ENCODE data around the gene CD81.

CD81 gene

GRCh38 chr11:2390725-2391151 is 13.6 kb downstream of the CD81 start:
- peak; percentile 91 for DNase-seq (ENCODE audit: low spot score)

DNA sequence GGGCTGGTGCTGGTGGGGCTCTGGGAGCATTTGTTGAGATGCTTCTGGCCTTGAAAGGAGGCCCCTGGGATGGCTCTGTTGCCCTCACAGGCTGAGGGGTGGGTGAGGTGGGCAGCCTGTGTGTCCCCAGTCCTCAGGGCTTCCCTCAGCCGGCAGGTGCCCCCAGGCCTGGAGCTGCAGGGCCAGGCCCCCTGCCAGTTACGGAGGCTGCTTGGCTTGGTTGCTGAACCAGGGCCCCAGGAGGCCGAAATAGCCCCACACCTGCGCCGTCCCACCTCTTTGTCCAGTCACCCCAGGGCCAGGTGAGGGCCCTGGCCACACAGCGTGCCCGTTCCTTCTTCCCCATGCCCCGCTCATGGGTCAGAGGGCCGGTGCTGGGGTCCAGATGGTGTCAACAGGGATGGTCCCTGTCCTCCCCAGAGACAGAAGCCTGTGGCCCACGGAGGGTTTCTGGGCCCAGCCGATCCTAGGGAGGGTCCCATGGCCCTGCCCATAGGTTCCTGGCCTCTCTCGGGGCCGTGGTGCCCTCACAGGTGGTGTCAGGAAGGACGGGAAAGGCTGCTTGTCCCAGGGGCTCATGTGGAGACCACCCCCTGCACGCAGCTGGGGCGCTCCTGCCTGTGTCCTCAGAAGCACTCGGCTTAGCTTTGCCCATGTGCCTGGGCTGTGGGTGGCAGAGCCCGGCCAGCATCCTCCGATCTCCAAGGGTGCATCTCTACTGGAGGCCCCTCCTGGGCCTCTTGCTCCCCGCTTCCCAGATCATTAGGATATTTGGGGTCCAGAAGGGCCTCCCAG is 14.3 kb downstream of the CD81 start:
- no peak for DNase-seq (ENCODE audit: low spot score)

GRCh38 chr11:2392241-2392959 is 15.3 kb downstream of the CD81 start:
- DNase-seq (ENCODE audit: low spot score), result no peak

DNA sequence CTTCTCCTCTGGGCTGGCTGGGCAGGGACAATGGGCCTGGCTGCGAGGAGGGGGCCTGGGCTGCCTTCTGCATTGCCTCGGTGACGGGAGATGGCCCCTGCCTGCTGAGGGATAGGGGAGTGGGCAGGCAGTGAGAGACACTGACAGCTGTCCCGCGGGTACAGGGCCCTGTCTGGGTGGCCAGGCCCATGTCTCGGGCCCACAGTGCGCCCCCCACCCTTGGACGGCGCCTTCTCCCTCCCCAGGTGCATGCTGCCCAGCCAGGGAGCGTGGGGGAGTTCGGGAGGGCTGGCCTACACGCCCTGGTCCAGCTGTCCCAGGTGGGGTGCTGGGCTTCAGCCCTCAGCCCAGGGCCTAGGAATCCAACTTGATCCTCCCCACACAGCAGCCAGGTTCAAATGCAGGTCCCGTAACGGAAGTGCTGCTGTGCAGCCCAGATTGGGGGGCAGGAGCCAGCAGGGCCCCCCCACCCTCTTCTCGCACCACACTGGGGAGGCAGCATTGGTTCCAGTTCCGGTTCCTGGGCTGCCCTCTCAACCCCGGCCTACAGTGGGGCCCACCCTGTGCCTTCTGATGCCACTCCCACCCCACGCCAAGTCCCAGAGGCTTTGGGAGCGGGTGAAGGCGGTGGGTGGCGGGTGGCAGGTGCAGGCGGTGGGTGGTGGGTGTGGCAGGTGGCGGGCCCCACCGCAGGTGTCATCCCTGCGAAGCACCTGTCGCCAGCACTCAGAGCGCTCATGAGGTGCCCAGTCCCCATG is 16.2 kb downstream of the CD81 start:
- DNase-seq (ENCODE audit: low spot score), result no peak

DNA sequence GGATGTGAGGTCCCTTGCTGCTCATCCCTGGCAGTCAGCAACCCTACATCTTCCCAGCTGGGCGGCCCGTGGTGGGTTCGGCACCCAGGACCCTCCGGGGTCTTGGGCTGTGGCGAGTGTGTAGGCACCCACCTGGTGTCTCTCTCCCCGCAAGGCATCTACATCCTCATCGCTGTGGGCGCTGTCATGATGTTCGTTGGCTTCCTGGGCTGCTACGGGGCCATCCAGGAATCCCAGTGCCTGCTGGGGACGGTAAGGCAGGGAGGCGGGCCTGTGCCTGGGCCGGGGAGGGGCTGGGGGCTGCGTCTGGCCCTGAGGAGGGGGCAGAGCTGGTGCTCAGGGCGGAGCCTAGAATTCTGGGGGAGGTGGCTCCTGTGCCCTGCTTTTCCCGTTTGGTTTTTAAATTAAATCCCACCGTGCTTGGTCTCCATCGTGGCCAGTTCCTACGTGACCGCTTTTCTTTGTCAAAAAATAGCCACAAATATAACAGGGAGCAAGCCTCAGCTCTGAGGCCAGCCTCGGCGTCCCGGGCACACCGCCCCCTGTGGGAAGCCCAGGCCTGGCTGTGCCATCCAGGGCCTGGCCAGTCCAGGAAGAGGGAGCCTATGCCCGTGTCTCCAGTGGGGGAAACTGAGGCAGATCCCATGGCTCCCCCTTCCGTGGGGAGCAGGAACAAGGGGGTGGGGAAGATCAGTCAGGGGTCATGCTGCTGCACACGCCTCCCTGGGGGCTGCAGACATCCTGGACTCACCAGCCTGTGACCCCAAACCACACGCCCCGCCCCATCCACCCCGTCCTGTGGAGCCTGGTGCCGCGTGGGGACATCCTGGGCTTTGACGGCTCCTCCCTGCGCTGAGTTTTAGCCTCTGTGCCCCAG is 17.1 kb downstream of the CD81 start:
- no peak for DNase-seq (ENCODE audit: low spot score)

- DNase-seq (ENCODE audit: low spot score), result no peak
These were observed 17.7 kb downstream of the CD81 start for GRCh38 chr11:2394818-2395105.

- DNase-seq (ENCODE audit: low spot score), result no peak
These were observed 18.2 kb downstream of the CD81 start for GRCh38 chr11:2395211-2395730.

DNA sequence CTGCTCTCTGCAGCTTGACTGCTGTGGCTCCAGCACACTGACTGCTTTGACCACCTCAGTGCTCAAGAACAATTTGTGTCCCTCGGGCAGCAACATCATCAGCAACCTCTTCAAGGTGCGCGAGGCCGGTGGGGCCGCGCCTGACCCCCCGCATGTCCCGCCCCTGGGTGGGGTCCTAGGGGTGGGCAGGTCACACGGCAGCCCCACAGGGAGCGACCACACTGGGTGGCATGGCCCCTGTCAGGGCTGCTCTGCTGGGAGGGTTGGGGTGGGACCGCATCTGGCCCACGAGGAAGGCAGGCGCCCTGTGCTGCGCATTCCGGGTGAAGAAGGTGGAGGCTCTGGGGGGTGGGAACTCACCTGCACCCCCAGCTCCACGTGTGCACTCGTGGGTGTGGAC is 18.7 kb downstream of the CD81 start:
- DNase-seq (ENCODE audit: low spot score), result no peak

DNA sequence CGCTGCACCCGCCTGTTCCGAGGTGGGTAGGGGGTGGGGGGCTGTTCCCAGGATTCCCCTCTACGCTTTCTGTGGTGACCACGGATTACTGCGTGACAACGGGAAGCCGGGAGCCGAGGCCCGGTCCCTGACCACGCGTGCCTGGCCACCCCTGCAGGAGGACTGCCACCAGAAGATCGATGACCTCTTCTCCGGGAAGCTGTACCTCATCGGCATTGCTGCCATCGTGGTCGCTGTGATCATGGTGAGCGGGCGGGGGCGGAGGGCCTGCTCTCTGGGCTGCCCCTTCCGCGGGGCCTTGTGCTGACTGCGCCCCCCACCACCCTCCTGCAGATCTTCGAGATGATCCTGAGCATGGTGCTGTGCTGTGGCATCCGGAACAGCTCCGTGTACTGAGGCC is 19.4 kb downstream of the CD81 start:
- DNase-seq (ENCODE audit: low spot score), result no peak

GRCh38 chr11:2397005-2397404 is 19.9 kb downstream of the CD81 start:
- no peak for DNase-seq (ENCODE audit: low spot score)

GRCh38 chr11:2398664-2399355 is 21.7 kb downstream of the CD81 start:
- no peak for DNase-seq (ENCODE audit: low spot score)

GRCh38 chr11:2399488-2400068 is 22.5 kb downstream of the CD81 start:
- DNase-seq (ENCODE audit: low spot score), result no peak

- peak; percentile 99 for DNase-seq (ENCODE audit: low spot score)
These were observed 23.1 kb downstream of the CD81 start, which contains the start of gene TSSC4 for GRCh38 chr11:2400069-2400761. Gene TSSC4 (plus strand): TSS chr11:2400750. CDS start chr11:2402634, 1,884 bp downstream.

DNA sequence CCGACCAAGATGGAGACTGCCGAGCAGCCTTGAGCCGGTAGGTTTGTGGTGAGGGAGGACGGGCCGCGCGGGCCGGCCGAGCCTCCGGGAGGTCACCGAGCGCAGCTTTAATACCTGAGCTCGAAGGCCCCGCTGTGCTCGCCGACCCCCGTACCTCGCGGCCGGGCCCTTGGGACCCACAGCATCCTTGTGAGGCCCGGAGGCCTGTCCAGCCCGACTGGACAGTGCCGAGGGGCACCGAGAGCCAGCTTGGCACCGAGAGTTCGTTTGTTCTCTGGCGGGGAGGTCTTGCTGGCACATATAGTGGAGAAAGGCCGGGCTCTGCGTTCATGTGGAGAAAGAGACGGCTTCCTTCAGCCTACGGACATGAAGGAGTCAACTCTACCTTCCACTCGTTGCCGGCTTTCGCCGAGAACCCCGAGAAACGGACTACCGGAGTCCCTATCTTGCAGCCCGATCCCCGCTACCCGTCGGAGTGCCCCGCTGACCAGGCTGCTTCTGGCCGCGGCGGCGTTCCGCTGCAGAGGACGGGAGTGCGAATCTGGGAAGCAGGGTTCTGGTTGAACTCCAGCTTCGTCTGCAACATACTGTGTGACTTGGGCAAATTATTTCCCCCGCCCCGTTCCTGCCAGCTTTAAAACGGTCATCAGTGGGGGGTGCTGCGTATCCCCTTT is 23.8 kb downstream of the CD81 start:
- DNase-seq (ENCODE audit: low spot score), result no peak

GRCh38 chr11:2401436-2401984 is 24.4 kb downstream of the CD81 start:
- DNase-seq (ENCODE audit: low spot score), result no peak

GRCh38 chr11:2402106-2402505 is 25.0 kb downstream of the CD81 start:
- DNase-seq (ENCODE audit: low spot score), result no peak

DNA sequence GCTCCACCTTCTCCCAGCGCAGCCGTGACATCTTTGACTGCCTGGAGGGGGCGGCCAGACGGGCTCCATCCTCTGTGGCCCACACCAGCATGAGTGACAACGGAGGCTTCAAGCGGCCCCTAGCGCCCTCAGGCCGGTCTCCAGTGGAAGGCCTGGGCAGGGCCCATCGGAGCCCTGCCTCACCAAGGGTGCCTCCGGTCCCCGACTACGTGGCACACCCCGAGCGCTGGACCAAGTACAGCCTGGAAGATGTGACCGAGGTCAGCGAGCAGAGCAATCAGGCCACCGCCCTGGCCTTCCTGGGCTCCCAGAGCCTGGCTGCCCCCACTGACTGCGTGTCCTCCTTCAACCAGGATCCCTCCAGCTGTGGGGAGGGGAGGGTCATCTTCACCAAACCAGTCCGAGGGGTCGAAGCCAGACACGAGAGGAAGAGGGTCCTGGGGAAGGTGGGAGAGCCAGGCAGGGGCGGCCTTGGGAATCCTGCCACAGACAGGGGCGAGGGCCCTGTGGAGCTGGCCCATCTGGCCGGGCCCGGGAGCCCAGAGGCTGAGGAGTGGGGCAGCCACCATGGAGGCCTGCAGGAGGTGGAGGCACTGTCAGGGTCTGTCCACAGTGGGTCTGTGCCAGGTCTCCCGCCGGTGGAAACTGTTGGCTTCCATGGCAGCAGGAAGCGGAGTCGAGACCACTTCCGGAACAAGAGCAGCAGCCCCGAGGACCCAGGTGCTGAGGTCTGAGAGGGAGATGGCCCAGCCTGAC is 26.0 kb downstream of the CD81 start:
- no peak for DNase-seq (ENCODE audit: low spot score)

DNA sequence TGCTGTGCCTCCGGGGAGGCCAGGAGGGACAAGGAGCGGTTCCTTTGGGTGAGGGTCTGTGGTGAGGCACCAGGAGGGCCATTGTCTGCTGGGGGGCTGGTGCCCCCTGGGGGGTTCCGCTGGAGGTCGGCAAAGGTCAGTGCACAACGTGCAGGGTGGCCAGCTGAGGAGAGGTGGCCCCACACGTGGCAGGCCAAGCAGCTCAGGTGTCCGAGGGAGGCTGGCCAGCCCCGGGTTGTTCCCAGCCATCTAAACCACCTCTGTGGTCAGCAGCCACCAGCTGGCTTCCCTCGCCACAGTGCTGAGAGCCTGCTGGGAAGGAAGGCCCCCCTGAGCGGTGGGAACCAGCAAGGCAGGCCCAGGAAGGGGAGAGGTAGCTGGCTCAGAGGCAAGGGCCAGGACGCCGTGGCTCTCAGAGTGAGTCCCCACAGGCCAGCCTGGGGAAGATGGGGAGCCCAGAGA is 27.7 kb downstream of the CD81 start:
- DNase-seq (ENCODE audit: low spot score), result no peak

Measured in AG08395 (cell line).